ENCODE data around the gene CNTNAP2. TPM values are rescaled to one million over a fixed set of nuclear protein-coding genes. Genes with fewer than 3 reads are reported as not detected.

The CNTNAP2 gene
- total and polyA plus RNA-seq, 2 donors (not counting 1 experiment from before 2014, with no cell fraction given), result not detected

GRCh38 chr7:146865696-146866095, 749.1 kb downstream of the CNTNAP2 start:
- no peak for TF ChIP-seq EZH2 (IDR thresholded peaks at IDR 0.05; ENCODE audit: low read length, missing control alignments)
- TF ChIP-seq, protein P1, sequence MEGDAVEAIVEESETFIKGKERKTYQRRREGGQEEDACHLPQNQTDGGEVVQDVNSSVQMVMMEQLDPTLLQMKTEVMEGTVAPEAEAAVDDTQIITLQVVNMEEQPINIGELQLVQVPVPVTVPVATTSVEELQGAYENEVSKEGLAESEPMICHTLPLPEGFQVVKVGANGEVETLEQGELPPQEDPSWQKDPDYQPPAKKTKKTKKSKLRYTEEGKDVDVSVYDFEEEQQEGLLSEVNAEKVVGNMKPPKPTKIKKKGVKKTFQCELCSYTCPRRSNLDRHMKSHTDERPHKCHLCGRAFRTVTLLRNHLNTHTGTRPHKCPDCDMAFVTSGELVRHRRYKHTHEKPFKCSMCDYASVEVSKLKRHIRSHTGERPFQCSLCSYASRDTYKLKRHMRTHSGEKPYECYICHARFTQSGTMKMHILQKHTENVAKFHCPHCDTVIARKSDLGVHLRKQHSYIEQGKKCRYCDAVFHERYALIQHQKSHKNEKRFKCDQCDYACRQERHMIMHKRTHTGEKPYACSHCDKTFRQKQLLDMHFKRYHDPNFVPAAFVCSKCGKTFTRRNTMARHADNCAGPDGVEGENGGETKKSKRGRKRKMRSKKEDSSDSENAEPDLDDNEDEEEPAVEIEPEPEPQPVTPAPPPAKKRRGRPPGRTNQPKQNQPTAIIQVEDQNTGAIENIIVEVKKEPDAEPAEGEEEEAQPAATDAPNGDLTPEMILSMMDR (conservative IDR thresholded peaks at IDR 0.05 in 1 of 2, IDR thresholded peaks at IDR 0.05 in 1 of 2; ENCODE audit: low read depth in 1 of 2, low read length in 2 of 2), result no peak
- H3K9me3 ChIP-seq (ENCODE audit: control insufficient read depth, insufficient read depth, low read depth, low read length), result no peaks in the 10 kb centered on the region
- H3K36me3 ChIP-seq (ENCODE audit: control insufficient read depth, insufficient read depth, low read length), result no peaks in the 10 kb centered on the region
- H3K4me2 ChIP-seq (ENCODE audit: extremely low read depth, insufficient read depth, low read length), result no peak overlapping the region
- H3K9ac ChIP-seq (ENCODE audit: insufficient read depth, low read length), result no peak overlapping the region
- no peaks in the 10 kb centered on the region for H3K27me3 ChIP-seq (ENCODE audit: control insufficient read depth, insufficient read depth, low read length)
- H3K4me3 ChIP-seq (replicated peaks in 1 of 4; ENCODE audit: control extremely low read depth in 1 of 4, insufficient read depth in 1 of 4, low read depth in 3 of 4, low read length in 4 of 4), result no peak overlapping the region
- H2AFZ ChIP-seq (ENCODE audit: low read length), result no peak overlapping the region
- no peaks in the 10 kb centered on the region for H3K4me1 ChIP-seq (ENCODE audit: control insufficient read depth, extremely low read depth, insufficient read depth, low read length)
- DNase-seq (ENCODE audit: low read depth in 2 of 2), result no peak
- no peak overlapping the region for H3K27ac ChIP-seq (ENCODE audit: insufficient read depth, low read length)
- no peaks in the 10 kb centered on the region for H4K20me1 ChIP-seq (ENCODE audit: control insufficient read depth, extremely low read depth, insufficient read depth, low read length)
- no peaks in the 10 kb centered on the region for H3K79me2 ChIP-seq (ENCODE audit: control insufficient read depth, insufficient read depth, low read length)

DNA sequence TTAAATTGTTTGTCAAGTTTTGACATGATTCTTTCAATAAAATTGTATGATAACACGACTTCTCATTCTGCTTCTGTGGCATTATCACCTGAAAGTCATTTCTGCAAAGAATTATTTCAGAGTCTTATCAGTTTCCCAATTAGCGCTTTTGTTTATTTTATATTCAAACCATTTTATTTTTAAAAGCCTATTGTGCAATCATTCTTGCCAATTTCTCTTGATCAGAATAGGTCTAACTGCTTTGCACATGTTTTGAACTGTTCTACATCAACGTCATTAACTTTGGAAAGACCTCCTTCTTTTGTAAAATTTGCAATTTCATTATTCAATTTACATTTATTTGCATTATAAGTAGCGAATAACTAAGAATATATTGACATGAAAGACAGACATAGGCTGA, 758.1 kb downstream of the CNTNAP2 start:
- no peaks in the 10 kb centered on the region for H3K79me2 ChIP-seq (ENCODE audit: control insufficient read depth, insufficient read depth, low read length)
- no peaks in the 10 kb centered on the region for H3K4me1 ChIP-seq (ENCODE audit: control insufficient read depth, extremely low read depth, insufficient read depth, low read length)
- H2AFZ ChIP-seq (ENCODE audit: low read length), result no peak overlapping the region
- no peaks in the 10 kb centered on the region for H4K20me1 ChIP-seq (ENCODE audit: control insufficient read depth, extremely low read depth, insufficient read depth, low read length)
- H3K9ac ChIP-seq (ENCODE audit: insufficient read depth, low read length), result no peak overlapping the region
- TF ChIP-seq, protein P1 (conservative IDR thresholded peaks at IDR 0.05 in 1 of 2, IDR thresholded peaks at IDR 0.05 in 1 of 2; ENCODE audit: low read depth in 1 of 2, low read length in 2 of 2), result no peak
- TF ChIP-seq EZH2 (IDR thresholded peaks at IDR 0.05; ENCODE audit: low read length, missing control alignments), result no peak
- H3K27me3 ChIP-seq (ENCODE audit: control insufficient read depth, insufficient read depth, low read length), result no peaks in the 10 kb centered on the region
- no peak overlapping the region for H3K4me3 ChIP-seq (replicated peaks in 1 of 4; ENCODE audit: control extremely low read depth in 1 of 4, insufficient read depth in 1 of 4, low read depth in 3 of 4, low read length in 4 of 4)
- no peak overlapping the region for H3K27ac ChIP-seq (ENCODE audit: insufficient read depth, low read length)
- H3K9me3 ChIP-seq (ENCODE audit: control insufficient read depth, insufficient read depth, low read depth, low read length), result no peaks in the 10 kb centered on the region
- H3K4me2 ChIP-seq (ENCODE audit: extremely low read depth, insufficient read depth, low read length), result no peak overlapping the region
- DNase-seq (ENCODE audit: low read depth in 2 of 2), result no peak
- no peaks in the 10 kb centered on the region for H3K36me3 ChIP-seq (ENCODE audit: control insufficient read depth, insufficient read depth, low read length)

DNA sequence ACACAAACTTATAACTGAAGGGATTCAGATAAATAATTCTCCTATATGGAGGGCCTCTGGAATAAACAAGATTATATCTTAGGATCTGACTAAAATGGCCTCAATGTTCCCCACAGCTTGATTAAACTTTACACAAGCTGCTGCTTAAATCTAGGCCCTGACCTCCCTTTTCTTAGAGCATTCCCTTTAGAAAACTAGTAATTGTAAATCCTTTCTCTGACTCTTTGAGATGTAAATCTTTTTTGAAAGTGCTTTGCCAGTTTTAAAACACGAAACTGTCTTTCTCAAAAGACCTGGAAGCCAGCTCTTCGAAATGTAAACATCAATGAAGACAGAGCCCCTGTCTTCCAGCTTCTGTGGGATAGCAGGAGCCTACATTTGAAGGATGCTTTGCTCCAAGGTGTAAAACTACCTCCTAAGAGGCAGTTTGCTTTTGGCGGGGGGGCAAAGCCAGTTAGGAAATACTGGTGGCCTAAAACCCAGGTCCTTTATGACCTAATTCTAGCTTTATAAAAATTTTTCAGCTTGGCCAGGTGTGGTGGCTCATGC, 758.7 kb downstream of the CNTNAP2 start:
- H3K36me3 ChIP-seq (ENCODE audit: control insufficient read depth, insufficient read depth, low read length), result no peaks in the 10 kb centered on the region
- DNase-seq (ENCODE audit: low read depth in 2 of 2), result no peak
- no peak overlapping the region for H2AFZ ChIP-seq (ENCODE audit: low read length)
- no peak overlapping the region for H3K4me3 ChIP-seq (replicated peaks in 1 of 4; ENCODE audit: control extremely low read depth in 1 of 4, insufficient read depth in 1 of 4, low read depth in 3 of 4, low read length in 4 of 4)
- H3K4me2 ChIP-seq (ENCODE audit: extremely low read depth, insufficient read depth, low read length), result no peak overlapping the region
- no peak for TF ChIP-seq EZH2 (IDR thresholded peaks at IDR 0.05; ENCODE audit: low read length, missing control alignments)
- TF ChIP-seq, protein P1 (conservative IDR thresholded peaks at IDR 0.05 in 1 of 2, IDR thresholded peaks at IDR 0.05 in 1 of 2; ENCODE audit: low read depth in 1 of 2, low read length in 2 of 2), result no peak
- no peak overlapping the region for H3K27ac ChIP-seq (ENCODE audit: insufficient read depth, low read length)
- no peaks in the 10 kb centered on the region for H3K4me1 ChIP-seq (ENCODE audit: control insufficient read depth, extremely low read depth, insufficient read depth, low read length)
- no peaks in the 10 kb centered on the region for H4K20me1 ChIP-seq (ENCODE audit: control insufficient read depth, extremely low read depth, insufficient read depth, low read length)
- H3K9ac ChIP-seq (ENCODE audit: insufficient read depth, low read length), result no peak overlapping the region
- no peaks in the 10 kb centered on the region for H3K79me2 ChIP-seq (ENCODE audit: control insufficient read depth, insufficient read depth, low read length)
- no peaks in the 10 kb centered on the region for H3K27me3 ChIP-seq (ENCODE audit: control insufficient read depth, insufficient read depth, low read length)
- H3K9me3 ChIP-seq (ENCODE audit: control insufficient read depth, insufficient read depth, low read depth, low read length), result no peaks in the 10 kb centered on the region

Data from fibroblast of lung (primary cell).